Measurements from ENCODE around the gene CNTNAP2. TPM values are rescaled to one million over a fixed set of nuclear protein-coding genes. Genes with fewer than 3 reads are reported as not detected.

The CNTNAP2 gene
- total RNA-seq, 1 experiment from 2014 or later, result 64.5 TPM

- Histone ChIP-seq H2BK20ac (ENCODE audit: low read depth, low read length, poor library complexity, severe bottlenecking) (no peak overlapping the region), H3K27ac (ENCODE audit: insufficient read length, low read depth, low read length) (no peak overlapping the region), H3K79me1 (ENCODE audit: insufficient read depth, low read depth, low read length, poor library complexity, severe bottlenecking) (no peaks in the 10 kb centered on the region), H3K56ac (ENCODE audit: insufficient read length, low read depth, low read length) (no peak overlapping the region), H4K20me1 (ENCODE audit: control insufficient read depth, insufficient read depth, insufficient read length) (no peaks in the 10 kb centered on the region), H3K23me2 (ENCODE audit: insufficient read length, low read depth, low read length, poor library complexity, severe bottlenecking) (no peaks in the 10 kb centered on the region), H2BK12ac (ENCODE audit: insufficient read length, low read depth, low read length) (no peak overlapping the region), H3K27me3 (ENCODE audit: insufficient read depth, low read length) (no peaks in the 10 kb centered on the region), H4K8ac (replicated peaks; ENCODE audit: insufficient read length, low read depth, low read length) (no peak overlapping the region), H4K91ac (ENCODE audit: insufficient read length, low read depth, low read length) (no peak overlapping the region), H2AFZ (ENCODE audit: low read length) (no peak overlapping the region), H3K9me3 (ENCODE audit: control insufficient read depth, low read depth, low read length) (no peaks in the 10 kb centered on the region), H3K4ac (ENCODE audit: low read depth, low read length) (no peak overlapping the region), H3K9ac (ENCODE audit: extremely low read depth, insufficient read length, low read length) (no peak overlapping the region), H3K4me2 (ENCODE audit: insufficient read depth, insufficient read length, low read length) (no peak overlapping the region), H4K5ac (ENCODE audit: insufficient read length, low read depth, low read length) (no peak overlapping the region), H3K18ac (ENCODE audit: insufficient read length, low read depth, low read length) (no peak overlapping the region), H2AK5ac (ENCODE audit: insufficient read length, low read length) (no peak overlapping the region), H2BK120ac (ENCODE audit: low read depth, low read length, poor library complexity, severe bottlenecking) (no peak overlapping the region), H3K4me1 (ENCODE audit: insufficient read depth, low read length) (no peaks in the 10 kb centered on the region), H3K79me2 (ENCODE audit: insufficient read depth, low read length) (no peaks in the 10 kb centered on the region), H2BK5ac (ENCODE audit: insufficient read length, low read length) (no peak overlapping the region), H3T11ph (ENCODE audit: low read length) (no peak overlapping the region), H2BK15ac (ENCODE audit: low read depth, low read length) (no peak overlapping the region), H3K14ac (ENCODE audit: insufficient read depth, low read length) (no peak overlapping the region), H3K23ac (ENCODE audit: insufficient read length, low read depth, low read length) (no peak overlapping the region)
- no peak overlapping the region for H3K27ac Mint-ChIP-seq
- H3K27me3 Mint-ChIP-seq (ENCODE audit: low read depth), result no peaks in the 10 kb centered on the region
- H3K36me3 Mint-ChIP-seq (ENCODE audit: insufficient read depth in 1 of 3, low read depth in 3 of 3), result no peaks in the 10 kb centered on the region; a peak in 1 of 7 replicates
- no peak for DNase-seq
- H3K4me3 Mint-ChIP-seq, result no peak overlapping the region
- no peaks in the 10 kb centered on the region for H3K9me3 Mint-ChIP-seq
- TF ChIP-seq CTCF (conservative IDR thresholded peaks at IDR 0.05), result no peak
- peaks cover 6 to 7% of the 10 kb centered on the region in 2 experiments for H3K4me1 Mint-ChIP-seq
- no CpG with 5 or more reads among the region's 6 CpGs for WGBS (ENCODE audit: extremely low coverage, insufficient read length, low lambda C conversion rate)
These were observed 1547.9 kb downstream of the CNTNAP2 start for GRCh38 chr7:147664541-147664940.
